HCT116 (cell line): ENCODE results near the gene FRZB. TPM values are rescaled to one million over a fixed set of nuclear protein-coding genes. Genes with fewer than 3 reads are reported as not detected.

ENCODE experiments used
- total RNA-seq: library from RNA; stranded (reverse); gene quantifications from one replicate; pipeline ENCODE4 v1.2.1, GENCODE V29; 2021; ENCODE audit not compliant: unreplicated experiment

Gene FRZB
- total RNA-seq, 1 experiment from 2014 or later: 0.49 TPM

Other genes with a start within 250 kb of the FRZB start
- gene DNAJC10, start 150.4 kb downstream of the FRZB start, total RNA-seq: 80.4 TPM
- 115 TPM for gene NCKAP1, start 171.8 kb upstream of the FRZB start, total RNA-seq
- gene DUSP19, start 212.1 kb upstream of the FRZB start, total RNA-seq: 2.9 TPM